Left lung (tissue), 10 donors: ENCODE measurements around the gene LOXHD1. TPM values are rescaled to one million over a fixed set of nuclear protein-coding genes. Genes with fewer than 3 reads are reported as not detected.

Source experiments
- ATAC-seq: fragments of 200-7000 bp; cut with Tn5 transposase; one replicate; pipeline ENCODE4 v1.9.1; 2020; ENCODE audit warnings: moderate library complexity
- DNase-seq, 4 donors: peaks; one replicate each; pipeline ENCODE4 v3.0.0-alpha.2; 2013 to 2020
- H3K27ac ChIP-seq, 2 donors: fragments of 200-600 bp; sonication (generic) in 1 of 2; one replicate each; pipeline versions ENCODE4 v1.5.0 to v1.8.0; 2020 to 2021
- H3K27me3 ChIP-seq, 2 donors: fragments of 200-600 bp; sonication (generic) in 1 of 2; one replicate each; pipeline versions ENCODE4 v1.5.0 to v1.8.0; 2020 to 2021
- H3K36me3 ChIP-seq, 2 donors: fragments of 200-600 bp; sonication (generic) in 1 of 2; one replicate each; pipeline versions ENCODE4 v1.5.0 to v1.8.0; 2020 to 2021
- H3K4me1 ChIP-seq, 2 donors: fragments of 200-600 bp; one replicate each; pipeline ENCODE4 v1.8.0; 2021
- H3K4me3 ChIP-seq, 2 donors: fragments of 200-600 bp; sonication (generic) in 1 of 2; one replicate each; pipeline versions ENCODE4 v1.5.0 to v1.8.0; 2020 to 2021; ENCODE audit warnings: mild to moderate bottlenecking in 1 of 2
- H3K9me3 ChIP-seq, 2 donors: fragments of 200-600 bp; sonication (generic) in 1 of 2; one replicate each; pipeline versions ENCODE4 v1.5.0 to v1.8.0; 2020 to 2021
- CTCF ChIP-seq, 2 donors: fragments of 200-600 bp; sonication (generic) in 1 of 2; IDR thresholded peaks; one replicate each; pipeline versions ENCODE4 v1.5.0 to v1.8.0; 2021; ENCODE audit warnings: antibody characterized with exemption in 2 of 2
- intact Hi-C, 2 donors: fragments of 100-400 bp; cut with DNase I; formaldehyde crosslinking; loops; one replicate each; pipeline versions ENCODE4 v1.11.2 to v1.14.2; 2022
- polyA plus RNA-seq, 6 donors: library from polyadenylated mRNA; unstranded; fragments of 120-200 nt; gene quantifications; one replicate each; pipeline ENCODE4 v1.2.1, GENCODE V29; 2013; ENCODE audit not compliant: insufficient read length in 6 of 6
- total RNA-seq, 2 donors: library from RNA; stranded (reverse); fragmentation: NEBNext Ultra II Directional; extraction: Animal tissue kit (Norgen Biotek cat#: 25700); gene quantifications; one replicate each; pipeline ENCODE4 v1.2.1, GENCODE V29; 2021
- donor health status: DM: no; HTN: yes; CAD: no.
- donor health status: DM: no; HTN: no; CAD: no.

LOXHD1 gene
- total and polyA plus RNA-seq, 8 donors: 0.52 to 2.0 (median 1.2) TPM

- no peak overlapping the region for H3K4me3 ChIP-seq
- peaks cover 0 to 11% of the 10 kb centered on the region in 2 donors for H3K36me3 ChIP-seq
- H3K9me3 ChIP-seq: no peaks in the 10 kb centered on the region
- H3K4me1 ChIP-seq: no peaks in the 10 kb centered on the region
- DNase-seq: no peak
- no peak for TF ChIP-seq CTCF (IDR thresholded peaks at IDR 0.05)
- intact Hi-C loops: no loop called here
- no peak overlapping the region for H3K27ac ChIP-seq
- ATAC-seq: no peak
- H3K27me3 ChIP-seq: no peaks in the 10 kb centered on the region
Observed at GRCh38 chr18:46531482-46531881, 125.5 kb downstream of the LOXHD1 start.

- Histone ChIP-seq H3K4me1 (no peaks in the 10 kb centered on the region), H3K27me3 (no peaks in the 10 kb centered on the region), H3K27ac (no peak overlapping the region), H3K9me3 (no peaks in the 10 kb centered on the region), H3K36me3 (peaks cover 0 to 6% of the 10 kb centered on the region in 2 donors), H3K4me3 (no peak overlapping the region)
- DNase-seq: no peak
- no peak for ATAC-seq
- intact Hi-C loops: no loop called here
- no peak for TF ChIP-seq CTCF (IDR thresholded peaks at IDR 0.05)
Observed at GRCh38 chr18:46528037-46528436, 129.0 kb downstream of the LOXHD1 start.

DNA sequence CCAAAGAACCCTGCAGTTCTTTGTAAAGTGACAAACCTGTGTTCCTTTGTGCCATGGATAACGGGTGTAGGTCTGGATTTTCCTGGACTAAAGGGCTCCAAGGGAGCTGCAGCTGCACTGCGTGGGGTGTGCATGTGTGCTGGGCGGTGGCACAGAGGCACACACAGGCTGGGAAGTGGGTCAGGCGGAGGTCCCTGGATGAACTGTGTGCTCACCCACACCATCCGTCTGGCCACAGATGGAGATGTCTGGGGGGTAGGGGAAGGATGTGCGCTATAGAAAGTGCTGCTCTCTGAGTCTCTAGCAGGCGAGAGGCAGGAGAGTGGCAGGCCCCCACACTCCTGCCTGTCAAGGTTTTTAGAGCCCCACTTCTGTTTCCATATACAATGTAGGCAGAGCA lies 137.2 kb downstream of the LOXHD1 start:
- DNase-seq (no peak), ATAC-seq (no peak)
- Histone ChIP-seq H3K36me3 (no peaks in the 10 kb centered on the region), H3K27me3 (peaks cover 0 to 5% of the 10 kb centered on the region in 2 donors), H3K9me3 (no peaks in the 10 kb centered on the region), H3K4me3 (no peak overlapping the region), H3K27ac (no peak overlapping the region), H3K4me1 (no peaks in the 10 kb centered on the region)
- intact Hi-C loops: loop anchor here in 1 of 2 donors (10.0 kb wide), 1 partner anchor 55 kb away; no protein-coding TSS in a partner anchor
- TF ChIP-seq CTCF (IDR thresholded peaks at IDR 0.05): no peak

DNA sequence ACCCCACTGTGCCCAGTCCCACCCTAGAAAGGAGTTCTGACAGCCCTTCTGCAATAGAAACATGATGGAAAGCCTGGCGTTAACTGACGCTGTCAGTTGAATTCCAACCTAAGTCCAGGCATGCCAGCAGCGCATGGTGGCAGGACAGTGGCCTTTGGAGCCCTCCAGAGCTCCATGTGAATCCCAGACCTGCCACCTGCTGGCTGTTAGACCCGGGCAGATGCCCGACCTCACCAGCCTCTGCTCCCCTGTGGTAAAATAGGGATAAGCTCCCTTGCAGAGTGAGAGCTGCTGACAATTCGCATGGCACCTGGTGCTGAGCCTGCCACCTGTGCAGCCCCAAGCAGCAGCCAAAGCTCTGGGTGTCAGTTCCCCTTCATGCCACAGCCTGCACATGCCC lies 138.6 kb downstream of the LOXHD1 start:
- ATAC-seq (peak; percentile 40), DNase-seq (peak in 1 of 4 donors; percentile 3)
- peaks cover 0 to 5% of the 10 kb centered on the region in 2 donors for H3K36me3 ChIP-seq
- H3K27me3 ChIP-seq: peaks cover 0 to 5% of the 10 kb centered on the region in 2 donors
- intact Hi-C loops: loop anchor here in 1 of 2 donors (10.0 kb wide), 1 partner anchor 56 kb away; no protein-coding TSS in a partner anchor
- no peak for TF ChIP-seq CTCF (IDR thresholded peaks at IDR 0.05)
- H3K9me3 ChIP-seq: no peaks in the 10 kb centered on the region
- H3K4me3 ChIP-seq: no peak overlapping the region
- no peak overlapping the region for H3K27ac ChIP-seq
- H3K4me1 ChIP-seq: no peaks in the 10 kb centered on the region

DNA sequence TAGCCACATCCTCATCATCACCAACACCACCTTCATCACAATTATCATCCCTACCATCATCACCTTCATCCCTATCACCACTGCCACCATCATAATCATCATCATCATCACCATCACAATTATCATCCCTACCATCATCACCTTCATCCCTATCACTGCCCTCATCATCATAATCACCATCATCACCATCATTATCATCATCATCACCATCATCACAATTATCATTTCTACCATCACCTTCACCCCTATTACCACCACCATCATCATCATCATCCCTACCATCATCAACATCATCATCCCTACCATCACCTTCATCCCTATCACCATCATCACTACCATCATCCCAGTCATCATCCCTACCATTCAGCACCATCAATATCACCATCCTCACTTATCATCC lies 140.5 kb downstream of the LOXHD1 start:
- Histone ChIP-seq H3K36me3 (peaks cover 0 to 10% of the 10 kb centered on the region in 2 donors), H3K9me3 (no peaks in the 10 kb centered on the region), H3K27me3 (peaks cover 0 to 1% of the 10 kb centered on the region in 2 donors), H3K4me3 (no peak overlapping the region), H3K27ac (no peak overlapping the region), H3K4me1 (no peaks in the 10 kb centered on the region)
- DNase-seq: no peak
- intact Hi-C loops: loop anchor here in 1 of 2 donors (10.0 kb wide), 1 partner anchor 58 kb away; no protein-coding TSS in a partner anchor
- ATAC-seq: no peak
- no peak for TF ChIP-seq CTCF (IDR thresholded peaks at IDR 0.05)
